ENCODE results near the gene SAXO2.

GRCh38 chr15:82313446-82313845 is 50.8 kb downstream of the SAXO2 start:
- TF ChIP-seq CTCF (IDR thresholded peaks at IDR 0.05; ENCODE audit: borderline replicate concordance, extremely low read depth, low read length, poor library complexity, severe bottlenecking): no peak
- no peak for TF ChIP-seq EZH2 (IDR thresholded peaks at IDR 0.05; ENCODE audit: borderline replicate concordance, low read depth, low read length, severe bottlenecking)
